AG04449 (cell line): ENCODE measurements around the gene DLEC1.
"Not testable (repeated sequence)": the region's sequence is repeated elsewhere in the genome, so short reads cannot be mapped to it uniquely, and the experiment has no call there.

ENCODE experiments used
- CTCF ChIA-PET: fragments of 350-600 bp; formaldehyde crosslinking; extraction: SDS; loops from one replicate; lab custom pipeline; 2021; ENCODE audit warnings: antibody characterized with exemption; lab: Yijun Ruan, JAX
- POLR2A ChIA-PET: fragments of 400-600, 350-600 bp; formaldehyde crosslinking; extraction: SDS; loops from one replicate; lab custom pipeline; 2020; ENCODE audit warnings: antibody characterized with exemption, inconsistent platforms; lab: Yijun Ruan, JAX
- DNase-seq: peaks from one replicate; pipeline ENCODE4 v3.0.0-alpha.2; 2010; ENCODE audit warnings: low read depth, low spot score
- H3K4me3 ChIP-seq: 2 replicates; pipeline ENCODE4 v1.5.1; 2011; ENCODE audit warnings: low read depth, mild to moderate bottlenecking, control low read depth, low read length
- CTCF ChIP-seq: IDR thresholded peaks from one replicate; pipeline ENCODE4 v1.5.1; 2011; ENCODE audit warnings: mild to moderate bottlenecking, moderate library complexity, low read length, control low read depth, inconsistent platforms; ENCODE audit not compliant: insufficient read depth; ENCODE audit errors: missing control alignments

Gene DLEC1

GRCh38 chr3:38031022-38031994 lies 7.7 kb upstream of the DLEC1 start:
- POLR2A ChIA-PET = no interaction called here

GRCh38 chr3:38032328-38032865 lies 6.6 kb upstream of the DLEC1 start:
- ChIA-PET POLR2A (no interaction called here), CTCF (interaction anchor here (0.6 to 1.0 kb wide), 2 partner anchors 31 to 177 kb away, joined by 3 read pairs; no protein-coding TSS in a partner anchor)
- no peak for DNase-seq
- H3K4me3 ChIP-seq = no peak overlapping the region
- no peak for TF ChIP-seq CTCF

More at GRCh38 chr3:38031022-38031994, 7.7 kb upstream of the DLEC1 start:
- CTCF ChIA-PET = no interaction called here
- no peak for TF ChIP-seq CTCF
- no peak for DNase-seq
- no peak overlapping the region for H3K4me3 ChIP-seq

GRCh38 chr3:38033586-38033985 lies 5.4 kb upstream of the DLEC1 start:
- POLR2A ChIA-PET, H3K4me3 ChIP-seq, CTCF ChIA-PET, DNase-seq: not testable (repeated sequence)

GRCh38 chr3:38034335-38034734 lies 4.7 kb upstream of the DLEC1 start:
- H3K4me3 ChIP-seq, DNase-seq, POLR2A ChIA-PET, CTCF ChIA-PET: not testable (repeated sequence)

- no peak for DNase-seq
- POLR2A ChIA-PET = no interaction called here
- CTCF ChIA-PET = no interaction called here
These were observed 2.7 kb upstream of the DLEC1 start for GRCh38 chr3:38036286-38036685.

GRCh38 chr3:38036906-38037305 lies 2.1 kb upstream of the DLEC1 start:
- TF ChIP-seq CTCF = no peak
- ChIA-PET CTCF (no interaction called here), POLR2A (no interaction called here)
- no peak overlapping the region for H3K4me3 ChIP-seq
- no peak for DNase-seq

More at GRCh38 chr3:38036286-38036685, 2.7 kb upstream of the DLEC1 start:
- no peak for TF ChIP-seq CTCF
- no peak overlapping the region for H3K4me3 ChIP-seq

- TF ChIP-seq CTCF = no peak
- DNase-seq = no peak
- POLR2A ChIA-PET = no interaction called here
- H3K4me3 ChIP-seq = no peak overlapping the region
- CTCF ChIA-PET = no interaction called here
These were observed 529 bp upstream of the DLEC1 start for GRCh38 chr3:38038447-38038911.
